ENCODE data around the gene ABCA1. TPM values are rescaled to one million over a fixed set of nuclear protein-coding genes. Genes with fewer than 3 reads are reported as not detected.

Gene ABCA1
- total and polyA plus RNA-seq, 2 of the 13 experiments (the other 11 are each of a cell fraction or from before 2014, with no cell fraction given) = 26.8 to 63.8 TPM

DNA sequence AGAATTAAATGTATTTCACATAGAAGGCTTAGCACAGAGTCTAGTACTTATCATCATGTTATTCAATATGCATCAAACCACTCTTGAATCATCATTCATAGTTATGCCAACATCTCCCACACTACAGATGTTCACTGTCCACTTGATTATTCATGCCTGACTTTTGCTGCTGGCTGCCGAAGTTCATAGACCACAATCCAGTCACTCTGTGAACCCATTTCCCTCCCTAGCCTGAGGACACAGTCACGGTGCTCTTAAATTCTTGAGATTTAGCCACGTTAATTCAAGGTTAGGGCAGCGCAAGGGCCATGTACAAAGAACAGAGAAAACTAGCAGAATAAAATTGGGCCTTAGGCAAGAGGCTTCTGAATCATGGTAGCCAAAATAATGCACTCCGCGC is 32.4 kb downstream of the ABCA1 start:
- FAIRE-seq (no peak), DNase-seq (ENCODE audit: low spot score) (no peak), ATAC-seq (no peak)
- no peak for TF ChIP-seq E2F1 (CRISPR knock-in tag; IDR thresholded peaks at IDR 0.05)
- TF ChIP-seq ZNF7 (CRISPR knock-in tag; IDR thresholded peaks at IDR 0.05) = peak; percentile 77; the same call in 1 of the 2 replicates
- TF ChIP-seq HOXA3 (CRISPR knock-in tag; IDR thresholded peaks at IDR 0.05) = no peak
- TF ChIP-seq AGO1 (IDR thresholded peaks at IDR 0.05; ENCODE audit: low read depth, low read length, poor library complexity, severe bottlenecking) = no peak
- 0 out of 2 replicates have a peak, but pooled peaks have one; percentile 42 for TF ChIP-seq ZNF629 (CRISPR knock-in tag; conservative IDR thresholded peaks at IDR 0.05)
- no peak for TF ChIP-seq CENPT (CRISPR knock-in tag; IDR thresholded peaks at IDR 0.05; ENCODE audit: low read depth)
- TF ChIP-seq ATF1 (CRISPR knock-in tag; IDR thresholded peaks at IDR 0.05) = no peak
- peak; percentile 48 for TF ChIP-seq RBM22 (optimal IDR thresholded peaks at IDR 0.05; ENCODE audit: low read length)
- no peak for TF ChIP-seq YEATS2 (CRISPR knock-in tag; IDR thresholded peaks at IDR 0.05; ENCODE audit: borderline replicate concordance)
- TF ChIP-seq NFIC (IDR thresholded peaks at IDR 0.05; ENCODE audit: low read length) = no peak
- TF ChIP-seq ZNF563 (CRISPR knock-in tag; IDR thresholded peaks at IDR 0.05) = no peak
- TF ChIP-seq, protein P1, sequence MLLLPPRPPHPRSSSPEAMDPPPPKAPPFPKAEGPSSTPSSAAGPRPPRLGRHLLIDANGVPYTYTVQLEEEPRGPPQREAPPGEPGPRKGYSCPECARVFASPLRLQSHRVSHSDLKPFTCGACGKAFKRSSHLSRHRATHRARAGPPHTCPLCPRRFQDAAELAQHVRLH (CRISPR knock-in tag; IDR thresholded peaks at IDR 0.05; ENCODE audit: borderline replicate concordance, low read depth) = no peak
- TF ChIP-seq ZNF687 (CRISPR knock-in tag; IDR thresholded peaks at IDR 0.05) = no peak
- H3K36me3 ChIP-seq (replicated peaks in 1 of 2; ENCODE audit: control insufficient read depth in 1 of 2, insufficient read depth in 2 of 2, low read length in 2 of 2) = peaks cover 1 to 8% of the 10 kb centered on the region in 2 experiments; a peak in 4 of 5 replicates
- in situ Hi-C loops (cut with HindIII; ENCODE audit: extremely low pct_ligation_motif_present, low pct_unique_long_range_greater_than_20kb) = no loop called here
- no peaks in the 10 kb centered on the region for H4K20me1 ChIP-seq (ENCODE audit: insufficient read depth, low read length)
- H3K27ac ChIP-seq (ENCODE audit: extremely low read length, insufficient read depth, low read length) = no peak overlapping the region
- no peak overlapping the region for H3K9ac ChIP-seq (ENCODE audit: insufficient read depth, low read depth, low read length)
- H3K9me3 ChIP-seq (ENCODE audit: low read length) = no peaks in the 10 kb centered on the region
- no peak overlapping the region for H3K4me3 ChIP-seq (replicated peaks in 1 of 3; ENCODE audit: insufficient read depth in 1 of 3, low read depth in 2 of 3, low read length in 3 of 3)
- H3K79me2 ChIP-seq (ENCODE audit: insufficient read depth, low read length) = peaks cover 87% of the 10 kb centered on the region
- ChIA-PET POLR2A (no interaction called here), CTCF (ENCODE audit: low intra/inter-chr PET ratio, low total read pairs) (no interaction called here)
- H2AFZ ChIP-seq (ENCODE audit: low read length) = no peak overlapping the region
- BruUV-seq (replicated peaks) = no TSS peak
- 74% methylated on average over 6 of the region's 6 CpGs for WGBS (ENCODE audit: low lambda C conversion rate)
- H3K4me2 ChIP-seq (ENCODE audit: low read depth, low read length) = no peak overlapping the region
- H3K4me1 ChIP-seq (ENCODE audit: insufficient read depth, low read length) = peaks cover 98% of the 10 kb centered on the region
- intact Hi-C loops (cut with micrococcal nuclease; ENCODE audit: unreplicated experiment) = no loop called here
- no peaks in the 10 kb centered on the region for H3K27me3 ChIP-seq (ENCODE audit: control insufficient read depth in 1 of 2, insufficient read depth in 2 of 2, low read length in 2 of 2)
